Peyer's patch (tissue), 4 donors: ENCODE measurements around the gene SDHA.

Experiments
- CTCF ChIP-seq, 6 experiments: fragments of 450-650 bp in 4 of 6; fragments of 200-600 bp in 2 of 6; sonication (generic) in 1 of 6; IDR thresholded peaks; one replicate each; pipeline ENCODE4 v1.5.1; 2017 to 2019; ENCODE audit warnings: antibody characterized with exemption in 6 of 6, mild to moderate bottlenecking in 3 of 6, moderate library complexity in 1 of 6
- POLR2A ChIP-seq, 2 donors: fragments of 450-650 bp; IDR thresholded peaks; one replicate each; pipeline ENCODE4 v1.5.1; 2017; ENCODE audit warnings: antibody characterized with exemption in 2 of 2, mild to moderate bottlenecking in 2 of 2, moderate library complexity in 2 of 2

DNA sequence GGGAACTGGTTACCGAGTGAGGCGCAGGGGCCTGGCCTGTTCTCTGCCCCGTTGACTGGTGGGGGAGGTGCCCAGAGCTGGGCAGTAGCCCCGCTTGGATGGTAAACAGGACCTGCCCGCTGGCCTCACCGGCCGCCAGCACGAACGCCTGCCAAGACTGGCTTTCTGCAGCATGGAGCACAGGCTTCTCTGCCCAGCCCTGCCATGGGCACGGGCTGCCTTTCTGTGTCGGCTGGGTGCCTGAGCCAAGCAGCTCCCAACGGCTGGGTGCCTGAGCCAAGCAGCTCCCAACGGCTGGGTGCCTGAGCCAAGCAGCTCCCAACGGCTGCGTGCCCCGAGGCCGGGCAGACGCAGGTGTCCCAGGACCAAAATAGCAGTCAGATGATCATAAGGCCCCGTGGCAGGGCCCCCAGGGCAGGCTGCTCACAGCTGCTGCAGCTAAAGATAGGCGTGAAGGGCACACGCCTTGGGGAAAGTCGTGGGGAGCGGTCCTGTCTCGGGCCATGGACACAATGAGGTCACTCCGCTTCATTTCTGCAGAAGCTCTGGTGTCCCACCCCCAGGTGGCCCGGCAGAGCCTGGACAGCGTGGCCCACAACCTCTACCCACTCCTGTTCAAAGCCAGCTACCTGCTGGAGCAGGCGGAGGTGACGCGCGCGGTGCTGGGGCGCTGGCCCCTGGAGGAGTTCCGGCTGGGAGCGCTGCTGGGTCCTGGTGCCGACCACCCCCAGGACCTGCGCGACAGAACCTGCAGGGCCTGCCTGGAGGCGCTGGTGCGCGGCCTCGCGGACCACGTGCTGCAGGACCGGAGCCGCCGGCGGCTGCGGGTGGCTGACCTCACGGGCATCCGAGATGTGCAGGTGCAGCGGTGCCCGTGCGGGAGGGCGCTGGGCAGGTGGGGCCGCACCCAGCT, 26.8 kb upstream of the SDHA start, which contains the start of gene LRRC14B:
- no peak for TF ChIP-seq CTCF (IDR thresholded peaks at IDR 0.05)
- no peak for TF ChIP-seq POLR2A (IDR thresholded peaks at IDR 0.05)
